Measurements from ENCODE around the gene MISP.

- TF ChIP-seq YY1 (IDR thresholded peaks at IDR 0.05; ENCODE audit: insufficient read depth, insufficient read length) (no peak), ZNF274 (IDR thresholded peaks at IDR 0.05; ENCODE audit: low read depth, low read length) (no peak), SUZ12 (IDR thresholded peaks at IDR 0.05; ENCODE audit: extremely low read depth, insufficient read depth, insufficient read length) (no peak)
These were observed 51.1 kb downstream of the MISP start for GRCh38 chr19:801861-802497.
